Muscle layer of colon (tissue), 2 donors: ENCODE data around the gene PRRG2.
A peak's percentile ranks its signal among the peaks of the same experiment; 100 is the strongest.

Experiments
- H3K27ac ChIP-seq: one replicate; pipeline ENCODE4 v1.7.0; 2013; ENCODE audit warnings: low read depth, mild to moderate bottlenecking, low read length, moderate library complexity
- H3K27me3 ChIP-seq, 2 donors: one replicate each; pipeline ENCODE4 v1.7.0; 2013; ENCODE audit warnings: low read length in 2 of 2, mild to moderate bottlenecking in 2 of 2; ENCODE audit not compliant: insufficient read depth in 2 of 2, control insufficient read depth in 1 of 2
- H3K36me3 ChIP-seq: one replicate; pipeline ENCODE4 v1.7.0; 2013; ENCODE audit warnings: mild to moderate bottlenecking, low read length; ENCODE audit not compliant: insufficient read depth
- H3K4me1 ChIP-seq: one replicate; pipeline ENCODE4 v1.7.0; 2013; ENCODE audit warnings: mild to moderate bottlenecking, low read length; ENCODE audit not compliant: insufficient read depth
- H3K4me3 ChIP-seq, 2 donors: one replicate each; pipeline ENCODE4 v1.7.0; 2013; ENCODE audit warnings: low read length in 2 of 2, low read depth in 1 of 2, mild to moderate bottlenecking in 1 of 2, moderate library complexity in 1 of 2
- H3K9ac ChIP-seq: one replicate; pipeline ENCODE4 v1.7.0; 2013; ENCODE audit warnings: low read length
- H3K9me3 ChIP-seq: one replicate; pipeline ENCODE4 v1.7.0; 2013; ENCODE audit warnings: mild to moderate bottlenecking, low read length
- donor health status: abdominal sarcoma.
- donor health status: Adenocarcinoma of cecum.

The PRRG2 gene

GRCh38 chr19:49574206-49574755, 6.8 kb upstream of the PRRG2 start:
- peaks cover 11% of the 10 kb centered on the region for H3K4me1 ChIP-seq
- H3K9ac ChIP-seq, result no peak overlapping the region
- H3K4me3 ChIP-seq, result no peak overlapping the region
- H3K27ac ChIP-seq, result no peak overlapping the region
- no peaks in the 10 kb centered on the region for H3K27me3 ChIP-seq
- no peaks in the 10 kb centered on the region for H3K9me3 ChIP-seq
- peaks cover 14% of the 10 kb centered on the region for H3K36me3 ChIP-seq

- Histone ChIP-seq H3K4me3 (no peak overlapping the region), H3K9me3 (no peaks in the 10 kb centered on the region), H3K27me3 (no peaks in the 10 kb centered on the region), H3K27ac (no peak overlapping the region), H3K36me3 (peaks cover 3% of the 10 kb centered on the region), H3K4me1 (peaks cover 18% of the 10 kb centered on the region), H3K9ac (no peak overlapping the region)
Measured at GRCh38 chr19:49579193-49579592, 1.9 kb upstream of the PRRG2 start.

DNA sequence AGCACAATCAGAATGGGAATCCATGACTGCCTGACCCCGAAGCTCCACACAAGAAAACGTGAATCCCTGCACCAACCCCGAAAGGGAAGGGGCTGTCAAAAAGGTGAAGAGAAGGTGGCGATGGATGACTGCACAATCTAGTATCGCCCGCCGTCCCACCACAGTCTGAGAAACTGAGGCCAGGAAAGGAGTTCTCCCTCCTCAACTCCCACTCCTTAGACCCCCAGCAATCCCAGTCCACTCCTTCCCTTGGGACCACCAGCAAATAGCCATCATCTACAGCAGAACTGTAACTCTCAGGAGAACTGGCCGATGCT, 1.2 kb upstream of the PRRG2 start:
- Histone ChIP-seq H3K9me3 (no peaks in the 10 kb centered on the region), H3K4me3 (peak overlapping the region; percentile 58 to 63), H3K4me1 (peaks cover 18% of the 10 kb centered on the region), H3K9ac (peak overlapping the region; percentile 43), H3K27me3 (no peaks in the 10 kb centered on the region), H3K36me3 (no peaks in the 10 kb centered on the region), H3K27ac (peak overlapping the region; percentile 40)

DNA sequence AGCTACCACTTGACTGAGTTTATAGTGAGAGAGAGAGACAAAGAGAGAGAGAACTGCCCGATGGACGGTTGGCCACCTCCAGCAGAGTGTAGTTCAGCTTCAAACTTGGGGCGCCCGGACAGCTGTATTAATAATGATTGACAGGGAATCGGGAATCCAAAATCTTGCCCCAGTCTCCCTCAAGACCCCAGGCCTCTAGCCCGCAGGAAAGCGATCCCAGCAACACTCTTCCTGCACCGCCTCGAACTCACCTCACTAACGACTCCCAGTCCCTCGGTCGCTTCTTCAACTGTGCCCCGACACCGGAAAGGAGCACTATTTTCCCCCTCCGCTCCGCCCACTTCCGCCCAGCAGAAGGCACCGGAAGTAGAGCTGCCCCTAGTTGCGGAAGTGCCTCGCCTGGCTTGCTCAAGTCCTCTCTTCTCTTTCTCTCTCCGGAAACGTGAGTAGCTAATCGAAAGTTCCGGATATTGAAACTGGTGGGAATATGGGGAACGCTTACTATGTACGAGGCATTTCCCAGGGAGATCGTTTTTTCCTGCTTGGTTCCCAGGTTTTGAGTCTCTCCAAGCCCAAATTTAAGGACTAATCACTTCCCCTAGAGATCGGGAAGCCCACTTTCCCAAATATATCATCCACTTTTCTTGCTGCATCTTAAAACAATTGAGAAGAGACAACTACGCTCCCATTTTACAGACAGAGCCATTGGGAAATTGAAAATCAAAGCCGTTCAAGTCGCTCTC, 681 bp upstream of the PRRG2 start, which contains the start of gene NOSIP:
Gene NOSIP (minus strand): TSS at position 293 of the 743 bp plus-strand sequence. CDS start 19,865 bp downstream, outside the sequence.
- no peaks in the 10 kb centered on the region for H3K9me3 ChIP-seq
- H3K9ac ChIP-seq, result peak within 1 kb of the TSS; percentile 43
- H3K4me3 ChIP-seq, result peak within 1 kb of the TSS; percentile 58 to 63
- no peaks in the 10 kb centered on the region for H3K27me3 ChIP-seq
- peaks cover 18% of the 10 kb centered on the region for H3K4me1 ChIP-seq
- H3K27ac ChIP-seq, result peak within 1 kb of the TSS; percentile 40
- no peaks in the 10 kb centered on the region for H3K36me3 ChIP-seq

DNA sequence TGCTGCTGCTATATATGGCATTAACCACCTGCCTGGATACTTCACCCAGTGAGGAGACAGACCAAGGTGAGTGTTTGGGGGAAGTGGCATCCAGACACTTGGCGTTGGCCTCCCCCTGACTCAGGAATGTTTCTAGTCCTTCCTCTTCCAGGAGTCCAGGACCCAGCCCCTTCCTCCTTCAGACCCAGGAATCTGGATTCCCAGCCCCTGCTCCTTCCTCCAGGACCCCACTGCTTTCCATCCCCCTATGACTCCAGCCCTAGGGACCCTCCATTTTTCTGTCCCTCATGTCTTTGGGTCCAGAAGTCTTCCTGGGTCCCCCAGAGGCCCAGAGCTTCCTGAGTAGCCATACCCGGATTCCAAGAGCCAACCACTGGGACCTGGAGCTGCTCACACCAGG, 2.1 kb downstream of the PRRG2 start:
- Histone ChIP-seq H3K9me3 (no peaks in the 10 kb centered on the region), H3K27me3 (no peaks in the 10 kb centered on the region), H3K9ac (no peak overlapping the region), H3K4me1 (peaks cover 18% of the 10 kb centered on the region), H3K4me3 (no peak overlapping the region), H3K27ac (no peak overlapping the region), H3K36me3 (no peaks in the 10 kb centered on the region)

DNA sequence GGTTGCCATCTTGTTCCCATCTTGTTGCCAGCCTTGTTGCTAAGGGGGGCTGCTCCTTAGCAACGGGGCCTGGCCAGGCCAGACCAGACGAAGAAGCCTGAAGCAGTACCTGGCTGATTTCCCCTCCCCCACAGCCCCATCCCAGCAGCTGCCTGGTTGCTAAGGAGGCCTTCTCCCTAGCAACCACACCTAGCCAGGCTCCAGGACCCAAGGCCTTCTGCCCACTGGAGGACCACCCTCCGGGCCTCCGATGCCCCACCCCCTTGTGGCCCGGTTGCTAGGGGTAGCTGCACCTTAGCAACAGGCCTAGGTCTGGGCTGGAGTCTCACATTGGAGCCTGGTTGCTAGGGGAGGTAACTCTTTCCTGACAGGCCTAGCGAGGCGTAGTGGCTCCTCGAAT, 3.9 kb downstream of the PRRG2 start:
- Histone ChIP-seq H3K36me3 (no peaks in the 10 kb centered on the region), H3K9me3 (no peaks in the 10 kb centered on the region), H3K27me3 (no peaks in the 10 kb centered on the region), H3K9ac (no peak overlapping the region), H3K27ac (no peak overlapping the region), H3K4me1 (peaks cover 9% of the 10 kb centered on the region), H3K4me3 (no peak overlapping the region)

DNA sequence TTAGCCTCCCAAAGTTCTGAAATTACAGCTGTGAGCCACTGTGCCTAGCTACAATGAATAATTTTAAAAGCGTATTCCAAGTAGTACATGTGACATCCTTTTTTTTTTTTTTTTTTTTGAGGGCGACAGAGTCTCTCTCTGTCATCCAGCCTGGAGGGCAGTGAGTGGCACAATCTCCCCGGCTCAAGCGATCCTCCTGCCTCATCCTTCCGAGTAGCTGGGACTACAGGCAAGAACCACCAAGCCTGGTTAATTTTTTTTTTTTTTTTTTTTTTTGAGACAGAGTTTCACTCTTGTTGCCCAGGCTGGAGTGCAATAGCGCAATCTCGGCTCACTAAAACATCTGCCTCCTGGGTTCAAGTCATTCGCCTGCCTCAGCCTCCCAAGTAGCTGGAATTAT, 6.1 kb downstream of the PRRG2 start:
- Histone ChIP-seq H3K27ac (no peak overlapping the region), H3K36me3 (no peaks in the 10 kb centered on the region), H3K9me3 (no peaks in the 10 kb centered on the region), H3K4me1 (peaks cover under 1% of the 10 kb centered on the region), H3K27me3 (no peaks in the 10 kb centered on the region), H3K4me3 (no peak overlapping the region), H3K9ac (no peak overlapping the region)

DNA sequence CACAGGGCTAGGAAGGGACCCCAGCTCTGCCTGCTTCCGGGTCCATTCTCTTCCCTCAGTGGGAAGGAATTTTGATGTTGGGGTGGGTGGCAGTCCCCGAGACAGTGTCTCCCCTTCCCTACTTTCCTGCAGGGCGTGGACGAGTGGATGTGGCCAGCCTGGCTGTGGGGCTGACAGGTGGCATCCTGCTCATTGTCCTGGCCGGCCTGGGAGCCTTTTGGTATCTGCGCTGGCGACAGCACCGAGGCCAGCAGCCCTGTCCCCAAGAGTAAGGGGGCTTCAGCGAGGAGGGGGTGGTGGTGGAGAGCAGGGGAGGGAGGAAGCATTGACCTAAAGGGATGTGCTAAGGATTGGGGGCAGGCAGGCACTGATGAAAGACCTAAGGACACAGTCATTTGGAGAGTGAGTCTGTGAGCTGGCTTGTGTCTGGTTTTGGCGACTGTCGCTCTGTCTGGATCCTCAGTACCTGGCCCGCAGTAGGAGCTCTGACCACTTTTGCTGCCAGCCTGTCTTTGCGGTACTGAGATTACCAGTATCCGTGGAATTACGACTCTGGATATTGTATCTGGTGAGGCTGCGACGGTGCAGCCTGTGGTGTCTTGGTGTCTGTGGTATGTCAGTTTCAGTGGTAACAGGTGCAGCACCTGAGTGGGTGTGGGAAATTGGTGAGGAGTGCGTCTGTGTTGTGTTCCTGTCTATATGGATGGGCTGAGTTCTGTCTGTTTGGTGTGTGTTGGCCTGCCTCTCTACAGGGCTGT, 7.4 kb downstream of the PRRG2 start:
- Histone ChIP-seq H3K9me3 (no peaks in the 10 kb centered on the region), H3K9ac (no peak overlapping the region), H3K4me1 (peaks cover 12% of the 10 kb centered on the region), H3K36me3 (no peaks in the 10 kb centered on the region), H3K4me3 (no peak overlapping the region), H3K27me3 (no peaks in the 10 kb centered on the region), H3K27ac (no peak overlapping the region)

DNA sequence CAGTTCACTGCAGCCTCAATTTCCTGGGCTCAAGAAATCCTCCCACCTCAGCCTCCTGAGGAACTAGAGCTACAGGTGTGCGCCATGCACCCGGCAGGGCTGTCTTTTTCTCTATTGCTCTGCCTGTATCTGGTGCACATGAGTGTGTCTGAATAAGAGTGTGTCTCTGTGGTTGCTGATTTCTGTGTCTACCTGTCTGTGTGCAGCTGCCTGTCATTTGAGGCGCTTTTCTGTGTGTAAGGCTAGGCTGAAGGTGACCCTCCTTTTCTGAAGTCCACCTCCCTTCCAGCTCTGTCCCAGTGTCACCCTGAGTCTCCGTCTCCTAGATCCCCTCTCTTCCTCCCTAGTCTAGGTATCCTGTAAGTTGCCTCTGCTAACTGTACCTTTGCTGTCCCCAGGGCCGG, 8.4 kb downstream of the PRRG2 start:
- no peak overlapping the region for H3K27ac ChIP-seq
- H3K4me1 ChIP-seq, result peaks cover 19% of the 10 kb centered on the region

GRCh38 chr19:49590071-49590970, 9.2 kb downstream of the PRRG2 start:
- peak overlapping the region; percentile 55 to 82 for H3K4me3 ChIP-seq
- H3K27ac ChIP-seq, result peak overlapping the region; percentile 71
- H3K27me3 ChIP-seq, result no peaks in the 10 kb centered on the region
- H3K36me3 ChIP-seq, result peaks cover 10% of the 10 kb centered on the region
- H3K9me3 ChIP-seq, result no peaks in the 10 kb centered on the region
- H3K4me1 ChIP-seq, result peaks cover 19% of the 10 kb centered on the region
- H3K9ac ChIP-seq, result peak overlapping the region; percentile 51

More for the DNA sequence above, 8.4 kb downstream of the PRRG2 start:
- Histone ChIP-seq H3K9ac (no peak overlapping the region), H3K27me3 (no peaks in the 10 kb centered on the region), H3K4me3 (no peak overlapping the region), H3K36me3 (peaks cover 7% of the 10 kb centered on the region), H3K9me3 (no peaks in the 10 kb centered on the region)
